EH (cell line): ENCODE results near the gene GGTLC1.
A peak's percentile ranks its signal among the peaks of the same experiment; 100 is the strongest.
"Not testable (repeated sequence)": the region's sequence is repeated elsewhere in the genome, so short reads cannot be mapped to it uniquely, and the experiment has no call there.

ENCODE experiments used
- DNase-seq: peaks from one replicate; pipeline ENCODE4 v3.0.0-alpha.2; 2015; ENCODE audit warnings: low read depth

Gene GGTLC1

DNA sequence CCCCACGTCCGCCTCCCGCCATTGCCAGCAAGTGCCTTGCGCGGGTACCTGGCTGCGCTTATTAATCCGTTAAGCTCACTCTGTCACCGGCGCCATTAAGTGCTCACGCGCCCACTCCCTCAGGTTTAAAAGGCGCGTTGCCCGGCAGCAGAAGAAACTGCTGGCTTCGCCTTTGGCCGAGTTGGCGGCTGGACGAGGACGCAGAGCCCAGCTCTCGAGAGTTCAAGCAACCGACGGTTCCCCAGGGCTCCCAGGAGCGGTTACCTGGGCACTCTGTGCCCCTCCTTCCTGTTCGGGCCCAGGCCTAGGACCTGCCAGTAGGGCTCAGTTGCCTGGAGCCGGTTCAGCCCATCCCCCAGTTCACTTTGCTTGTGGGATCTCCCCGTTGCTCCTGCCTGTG, at the start of gene GGTLC1:
GGTLC1 (minus strand) TSS at position 219 of the 400 bp plus-strand sequence. CDS start 2,168 bp downstream, outside the sequence.
- no peak for DNase-seq

DNA sequence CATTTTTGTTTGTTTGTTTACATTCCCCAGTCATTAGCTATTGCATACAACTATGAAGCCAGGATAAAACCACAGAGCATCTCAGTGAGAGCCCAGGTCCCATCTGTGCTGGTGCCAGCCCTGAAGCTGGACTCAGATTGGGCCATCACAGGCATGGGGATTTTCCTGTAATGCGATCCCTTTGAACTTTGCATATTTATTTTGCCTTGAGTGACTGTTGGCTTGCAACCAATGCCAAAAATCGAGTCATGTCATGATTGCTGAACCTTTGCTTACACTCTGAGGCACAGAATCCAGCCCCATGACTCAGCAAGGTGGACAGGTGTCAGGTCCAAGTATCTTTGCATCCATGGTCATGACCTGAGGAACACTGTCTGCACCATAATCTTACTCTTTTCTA, 46.2 kb upstream of the GGTLC1 start:
- DNase-seq: no peak

DNA sequence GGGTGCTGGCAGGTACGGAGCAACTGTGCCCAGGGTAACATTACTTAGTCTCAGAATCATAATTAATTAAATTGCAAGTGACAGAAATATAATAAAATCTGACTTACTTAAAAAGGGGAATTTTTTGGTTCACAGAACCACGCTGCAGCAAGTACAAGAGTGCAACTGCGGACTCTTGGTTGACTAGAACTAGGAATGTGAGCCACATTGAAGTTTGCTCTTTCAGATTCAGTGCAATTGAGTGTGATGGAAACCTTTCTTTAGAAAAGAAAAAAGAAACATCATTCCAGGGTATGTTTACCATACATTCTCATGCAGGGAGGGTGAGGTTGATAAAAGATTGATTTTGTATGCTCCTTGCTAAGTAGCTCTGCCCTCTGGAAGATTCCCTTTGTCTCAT, 45.0 kb upstream of the GGTLC1 start:
- DNase-seq: no peak

DNA sequence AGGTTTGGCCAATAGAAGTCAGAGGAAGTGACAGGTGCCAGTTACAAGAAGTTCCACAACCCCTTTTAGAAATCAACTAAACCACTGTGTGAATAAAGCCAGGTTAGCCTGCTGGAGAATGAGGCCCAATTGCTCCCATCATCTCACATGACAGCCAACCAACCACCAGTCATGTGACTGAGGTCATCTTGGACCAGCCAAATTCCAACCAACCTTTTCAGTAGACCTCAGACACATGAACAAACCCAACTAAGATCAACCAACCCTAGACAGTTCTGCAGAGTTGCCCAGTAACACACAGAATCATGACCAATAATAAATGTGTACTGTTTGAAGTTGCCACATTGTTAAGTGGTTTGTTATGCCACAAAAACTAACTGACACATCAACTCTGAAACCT, 44.6 kb upstream of the GGTLC1 start:
- no peak for DNase-seq

DNA sequence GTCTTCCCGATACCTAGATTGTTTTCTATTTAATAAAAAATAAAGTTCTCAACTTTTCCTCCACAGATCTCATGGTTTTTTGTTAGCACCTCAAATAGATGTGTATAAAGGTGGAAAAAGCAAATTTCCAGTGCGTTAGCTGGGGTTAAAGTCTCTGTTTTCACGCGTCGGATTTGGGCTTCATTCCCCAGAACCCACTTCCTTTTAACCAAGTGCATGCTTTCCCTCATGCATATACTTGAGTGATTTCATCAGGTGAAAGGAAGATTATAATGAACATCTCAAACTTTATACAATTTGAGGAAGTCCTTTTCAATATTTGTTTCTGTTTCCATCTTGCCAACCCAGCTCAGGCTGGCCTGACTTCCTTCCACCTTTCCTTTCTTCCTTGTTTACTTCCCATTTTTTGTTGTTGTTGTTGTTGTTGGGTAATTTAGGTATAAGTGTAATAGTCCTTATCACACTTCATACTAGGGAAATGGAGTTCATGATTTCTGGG, 43.9 kb upstream of the GGTLC1 start:
- no peak for DNase-seq

DNA sequence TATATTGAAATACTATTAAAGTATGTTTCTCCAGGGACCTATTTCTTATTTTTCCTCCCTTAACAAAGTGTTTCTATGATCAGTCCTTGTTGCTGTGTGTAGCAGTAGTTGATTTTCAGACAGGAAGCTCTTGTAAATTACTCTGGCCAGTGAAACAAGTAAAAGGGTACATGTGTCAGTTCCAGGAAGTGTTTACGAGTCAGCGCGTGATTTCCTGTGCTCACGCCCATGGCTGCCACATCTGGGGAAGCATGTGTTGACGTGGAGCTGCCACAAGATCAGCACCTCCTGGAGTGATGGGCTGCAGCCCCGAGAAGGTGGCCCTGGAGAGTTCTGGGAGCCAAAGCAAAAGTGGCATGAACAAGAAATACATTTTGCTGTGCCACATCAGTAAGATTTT, 38.6 kb upstream of the GGTLC1 start:
- no peak for DNase-seq

DNA sequence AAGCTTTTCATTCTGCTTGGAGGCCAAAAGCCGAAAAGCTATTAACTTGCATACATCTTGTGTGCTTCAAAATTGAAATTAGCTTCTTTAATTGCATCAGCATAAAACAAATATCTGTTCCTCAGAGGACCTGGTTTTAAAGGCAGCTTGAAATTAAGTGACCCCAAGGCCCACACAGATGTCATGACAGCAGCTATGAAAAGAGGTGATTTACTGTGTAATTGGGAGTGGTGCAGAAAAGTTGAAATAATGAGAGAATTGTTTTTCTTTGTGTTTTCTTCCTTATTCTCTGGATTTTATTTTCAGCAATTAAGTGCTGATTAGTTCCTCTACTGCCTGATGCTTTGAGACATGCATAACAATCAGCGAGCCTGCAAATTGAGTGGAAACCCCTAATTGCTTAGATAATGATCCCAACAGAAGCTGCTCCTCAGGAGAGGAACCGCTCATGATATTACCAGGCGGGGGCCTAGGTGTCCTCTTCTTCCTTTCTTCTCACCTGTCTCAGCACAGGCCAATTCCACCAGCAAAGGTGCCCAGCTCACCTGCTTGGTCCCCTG, 34.1 kb upstream of the GGTLC1 start:
- DNase-seq: no peak

DNA sequence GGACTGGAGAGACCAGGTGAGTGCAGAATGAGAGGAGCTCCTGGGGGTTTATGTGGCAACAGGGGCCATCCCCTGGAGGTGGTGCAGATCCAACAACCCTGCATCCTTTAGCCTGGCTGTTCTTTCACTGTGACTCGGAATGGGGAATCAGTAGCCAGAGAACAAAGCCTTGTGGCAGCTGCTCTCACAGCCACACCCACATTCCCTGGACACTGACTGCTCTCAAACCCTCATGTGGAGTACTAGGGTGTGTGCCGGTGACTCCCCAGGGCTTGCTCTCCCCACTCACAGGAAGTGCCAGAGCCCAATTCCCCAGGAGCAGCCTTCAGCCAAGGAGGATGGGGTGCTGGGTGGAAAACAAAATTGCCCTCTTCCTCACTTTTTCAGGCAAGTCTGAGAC, 30.2 kb upstream of the GGTLC1 start:
- no peak for DNase-seq

DNA sequence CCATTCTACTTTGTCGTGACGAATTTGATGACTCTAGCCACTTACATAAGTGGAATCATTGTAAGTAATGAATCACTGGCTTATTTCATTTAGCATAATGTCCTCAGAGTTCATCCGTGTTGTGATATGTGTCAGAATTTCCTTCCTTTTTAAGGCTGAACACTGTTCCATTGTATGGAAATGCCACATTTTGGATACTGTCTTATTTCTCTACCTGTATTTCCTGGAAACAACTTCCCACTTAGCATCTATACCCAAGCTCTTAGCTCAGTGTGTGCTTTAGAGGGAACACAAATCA, 28.8 kb upstream of the GGTLC1 start:
- no peak for DNase-seq

DNA sequence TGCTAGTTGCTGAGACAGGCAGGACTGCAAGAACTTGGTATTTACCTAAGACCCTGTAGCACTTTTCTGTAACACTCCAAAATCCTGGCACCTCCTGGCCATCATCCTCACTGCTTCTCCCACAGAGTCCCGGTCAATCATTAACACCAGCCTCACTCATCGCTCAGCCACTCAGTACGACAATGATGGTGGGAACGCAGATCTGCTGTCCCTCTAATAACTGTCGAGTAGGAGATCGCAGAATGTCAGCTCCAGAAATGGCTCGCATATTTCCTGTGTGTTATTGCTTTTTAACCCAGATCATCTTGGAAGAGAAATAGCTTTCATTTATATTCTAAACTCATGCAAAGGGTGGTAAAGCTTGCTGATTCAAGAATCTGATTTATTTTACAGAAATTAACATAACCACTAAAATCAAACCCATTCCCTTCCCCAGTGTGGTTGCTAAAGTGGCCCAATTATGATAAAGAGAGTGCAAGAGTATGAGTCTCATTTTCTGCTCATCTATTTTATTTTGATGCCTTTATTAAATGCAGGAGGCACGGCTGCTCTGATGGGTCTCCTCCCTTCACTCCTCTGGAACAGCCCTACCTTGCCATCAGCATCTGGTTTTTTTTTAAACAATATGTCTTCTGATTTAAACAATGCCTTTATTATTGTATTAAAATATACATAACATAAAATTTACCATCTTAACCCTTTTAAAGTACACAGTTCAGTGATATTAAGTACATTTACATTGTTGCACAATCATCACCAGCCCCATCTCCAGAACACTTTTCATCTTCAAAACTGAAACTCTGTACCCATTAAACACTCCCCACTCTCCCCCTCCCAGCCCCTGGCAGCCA, 28.3 kb upstream of the GGTLC1 start:
- no peak for DNase-seq

DNA sequence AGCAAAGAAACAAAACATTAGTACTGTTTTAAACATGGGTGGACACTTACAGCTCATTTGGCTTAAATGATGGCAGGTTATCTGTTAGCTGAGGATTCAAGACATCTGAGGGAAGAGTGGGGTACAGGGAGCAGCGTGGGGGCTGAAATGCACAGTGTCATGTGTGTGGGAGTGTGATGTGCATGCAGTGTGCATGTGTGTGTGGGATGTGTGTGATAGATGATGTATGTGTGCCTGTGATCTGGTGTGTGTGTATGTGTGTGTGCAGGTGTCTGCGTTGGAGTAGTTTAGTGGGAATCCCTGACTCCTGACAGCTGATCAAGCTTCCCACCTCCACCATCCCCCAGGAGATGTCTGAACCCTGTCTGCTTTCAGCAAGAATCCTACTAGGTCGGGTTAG, 25.4 kb upstream of the GGTLC1 start:
- DNase-seq: no peak

DNA sequence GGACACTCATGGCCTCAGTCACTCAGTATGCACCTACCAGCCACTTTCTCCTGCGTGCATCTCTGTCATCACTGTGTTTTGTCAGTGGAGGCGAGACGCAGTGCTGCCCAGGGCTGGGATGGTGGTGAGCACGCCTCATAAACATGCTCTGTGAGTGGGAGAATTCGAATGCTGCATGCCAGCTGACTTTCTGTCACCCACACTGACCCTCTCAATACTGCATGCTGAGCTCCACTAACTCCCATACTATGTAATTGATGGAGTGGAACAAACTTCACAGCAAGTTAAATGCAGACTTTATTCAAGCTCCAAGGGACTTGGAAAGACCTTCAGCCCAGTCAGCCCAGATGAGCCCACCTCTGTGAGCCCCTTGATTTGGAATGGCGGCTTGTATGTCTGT, 22.7 kb upstream of the GGTLC1 start:
- DNase-seq: no peak

DNA sequence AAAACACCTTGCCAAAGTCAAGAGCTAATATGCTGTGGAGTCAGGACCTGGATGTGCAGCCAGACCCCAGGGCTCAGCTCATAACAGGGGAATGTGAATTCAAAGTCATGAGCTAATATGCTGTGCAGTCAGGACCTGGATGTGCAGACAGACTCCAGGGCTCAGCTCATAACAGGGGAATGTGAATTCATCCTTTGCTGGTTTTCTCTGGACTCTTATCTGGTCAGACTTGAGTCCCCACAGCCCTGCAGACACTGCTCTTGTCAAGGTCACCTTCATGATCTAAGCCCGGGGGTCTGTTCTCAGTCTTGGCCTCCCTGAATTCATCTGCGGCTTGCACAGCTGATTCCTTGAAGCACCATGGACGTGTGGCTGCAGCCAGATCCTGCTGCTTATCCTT, 19.2 kb upstream of the GGTLC1 start:
- DNase-seq: no peak

DNA sequence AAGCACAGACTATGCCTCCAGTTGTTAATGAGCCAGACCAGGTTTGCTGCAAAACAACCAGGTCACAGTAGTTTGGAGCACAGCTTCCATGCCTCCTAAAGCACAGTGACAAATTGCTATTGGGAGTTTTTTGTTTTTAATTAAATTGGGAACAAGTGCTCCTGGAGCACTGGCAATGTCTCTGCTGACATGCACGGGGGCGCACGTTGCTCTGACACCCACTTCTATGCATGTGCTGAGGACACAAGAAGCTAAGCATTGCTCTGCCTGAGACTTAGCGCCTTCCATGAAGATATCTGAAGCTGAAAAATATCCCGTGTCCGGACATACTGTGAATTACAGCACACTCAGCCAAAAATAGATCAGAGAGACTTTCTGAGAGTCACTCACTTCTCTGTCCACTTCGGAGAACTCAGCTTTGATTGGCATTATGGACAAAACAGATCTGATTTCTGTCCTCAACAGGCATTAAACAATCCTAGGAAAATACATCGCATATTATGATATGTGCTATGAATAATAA, 18.6 kb upstream of the GGTLC1 start:
- DNase-seq: no peak

DNA sequence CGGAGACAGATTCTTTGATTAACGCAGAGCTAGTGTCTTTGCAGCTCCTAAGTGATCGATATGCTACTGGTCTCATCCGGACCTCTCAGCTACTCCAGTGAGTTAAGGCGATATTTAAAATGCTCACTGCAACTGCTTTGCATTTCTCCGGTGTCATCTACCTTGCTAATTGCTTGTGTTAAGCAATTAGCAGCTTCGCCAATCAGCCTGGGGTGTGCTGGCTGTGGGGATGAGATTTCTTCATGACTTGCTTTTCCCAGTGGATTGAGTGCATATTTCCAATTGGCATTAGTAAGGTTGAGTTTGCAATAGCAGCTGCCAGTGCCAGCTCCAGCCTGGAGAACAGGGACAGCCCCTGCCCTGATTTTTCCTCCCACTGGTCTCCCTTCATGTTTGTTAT, 18.0 kb upstream of the GGTLC1 start:
- DNase-seq: no peak

DNA sequence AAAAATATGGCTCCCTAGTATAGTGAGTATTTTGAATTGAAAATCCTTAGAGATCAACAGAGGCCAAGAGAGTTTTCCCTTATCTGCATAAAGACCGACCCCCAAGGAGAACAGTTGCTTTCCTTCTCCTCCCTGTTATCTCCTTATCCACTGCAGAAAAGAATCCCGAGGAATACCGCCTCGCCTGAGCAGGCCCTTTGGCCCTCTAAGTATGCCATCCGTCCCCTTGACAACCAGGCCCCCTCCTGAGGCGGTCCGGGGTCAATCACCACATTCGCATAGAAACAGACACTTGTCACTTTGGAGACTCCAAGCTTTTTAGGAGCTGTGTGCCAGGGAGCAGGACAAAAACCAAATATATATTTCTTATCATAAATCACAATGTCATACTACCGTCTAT, 15.9 kb upstream of the GGTLC1 start:
- no peak for DNase-seq

DNA sequence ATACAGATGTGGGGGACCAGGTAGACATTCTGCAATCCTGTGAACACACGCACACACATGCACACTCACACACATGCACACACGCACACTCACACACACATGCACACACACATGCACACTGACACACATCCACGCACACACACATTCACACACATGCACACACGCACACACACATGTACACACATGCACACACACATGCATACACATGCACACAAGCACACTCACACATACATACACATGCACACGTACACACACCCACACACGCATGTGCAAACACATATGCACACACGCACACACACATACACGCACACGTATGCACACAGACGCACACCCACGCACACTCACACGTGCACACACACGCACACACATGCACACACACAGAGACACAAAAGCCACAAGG, 14.3 kb upstream of the GGTLC1 start:
- no peak for DNase-seq

DNA sequence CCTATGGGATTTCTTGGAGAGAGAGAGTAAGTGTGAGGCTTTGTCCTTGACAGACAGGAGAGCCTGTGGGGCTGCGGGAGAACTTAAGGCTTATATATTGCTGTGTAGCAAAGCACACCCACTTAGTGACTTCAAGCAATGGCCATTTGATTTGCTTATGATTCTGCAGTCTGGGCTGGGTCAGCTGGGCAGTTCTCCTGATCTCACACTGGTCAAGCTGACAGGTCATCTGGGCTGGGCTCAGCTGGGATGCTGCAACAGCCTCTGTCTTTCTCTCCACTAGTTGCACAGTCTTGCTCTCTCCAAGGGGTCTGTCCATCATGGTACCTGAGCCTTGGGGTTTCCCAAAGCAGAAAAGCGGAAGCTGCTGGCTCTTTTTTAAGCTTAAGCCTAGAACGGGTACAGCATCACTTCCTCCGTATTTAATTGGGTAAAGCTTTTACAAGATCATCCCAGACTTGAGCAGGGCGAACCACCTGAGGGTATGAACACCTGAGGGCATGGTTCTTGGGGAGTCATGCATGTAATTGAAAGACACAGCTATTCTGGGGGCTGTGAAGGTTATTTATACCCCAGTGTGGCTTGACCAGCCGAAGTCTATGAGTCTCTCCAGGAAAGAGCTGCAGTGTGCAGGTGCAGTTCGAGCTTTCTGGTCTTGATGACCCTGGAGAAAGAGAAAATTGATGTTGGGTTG, 13.3 kb upstream of the GGTLC1 start:
- no peak for DNase-seq

DNA sequence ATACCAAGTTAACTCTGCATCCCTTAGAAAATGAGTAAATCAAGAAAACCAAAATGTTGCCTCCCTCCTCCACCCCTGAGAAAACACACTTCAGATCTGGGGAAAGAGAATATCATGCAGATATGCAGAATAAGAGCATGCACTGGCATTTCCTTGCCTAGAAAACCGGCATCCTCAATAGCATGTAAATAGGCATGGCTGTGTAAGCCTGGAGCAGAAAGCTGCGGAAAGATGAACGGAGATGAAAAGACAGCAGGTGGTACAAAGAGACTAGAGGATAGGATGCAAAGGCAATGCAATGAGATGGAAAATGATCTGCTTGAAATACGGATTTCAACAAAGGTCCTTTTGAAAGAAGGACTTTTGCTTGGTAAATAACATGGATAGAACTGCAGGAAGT, 10.3 kb upstream of the GGTLC1 start:
- DNase-seq: no peak

DNA sequence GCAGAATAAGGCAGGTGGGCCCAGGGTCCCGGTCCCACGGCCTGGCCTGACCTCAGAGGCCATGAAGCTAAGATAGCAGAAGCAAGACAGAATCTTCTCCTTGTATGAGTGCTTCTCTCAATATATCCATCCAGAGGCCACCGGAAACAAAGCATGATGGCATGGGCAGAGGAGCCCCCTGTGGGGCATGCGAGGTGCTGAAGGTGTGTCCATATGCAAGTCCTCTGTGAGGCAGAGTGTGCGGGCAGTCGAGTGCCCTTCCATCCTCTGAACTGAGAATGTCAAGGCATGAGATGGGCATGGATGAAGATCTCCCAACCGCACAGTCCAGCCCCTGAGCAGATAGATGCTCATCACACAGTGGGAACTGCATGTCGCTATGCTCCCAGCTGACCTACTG, 9.8 kb upstream of the GGTLC1 start:
- DNase-seq: no peak

DNA sequence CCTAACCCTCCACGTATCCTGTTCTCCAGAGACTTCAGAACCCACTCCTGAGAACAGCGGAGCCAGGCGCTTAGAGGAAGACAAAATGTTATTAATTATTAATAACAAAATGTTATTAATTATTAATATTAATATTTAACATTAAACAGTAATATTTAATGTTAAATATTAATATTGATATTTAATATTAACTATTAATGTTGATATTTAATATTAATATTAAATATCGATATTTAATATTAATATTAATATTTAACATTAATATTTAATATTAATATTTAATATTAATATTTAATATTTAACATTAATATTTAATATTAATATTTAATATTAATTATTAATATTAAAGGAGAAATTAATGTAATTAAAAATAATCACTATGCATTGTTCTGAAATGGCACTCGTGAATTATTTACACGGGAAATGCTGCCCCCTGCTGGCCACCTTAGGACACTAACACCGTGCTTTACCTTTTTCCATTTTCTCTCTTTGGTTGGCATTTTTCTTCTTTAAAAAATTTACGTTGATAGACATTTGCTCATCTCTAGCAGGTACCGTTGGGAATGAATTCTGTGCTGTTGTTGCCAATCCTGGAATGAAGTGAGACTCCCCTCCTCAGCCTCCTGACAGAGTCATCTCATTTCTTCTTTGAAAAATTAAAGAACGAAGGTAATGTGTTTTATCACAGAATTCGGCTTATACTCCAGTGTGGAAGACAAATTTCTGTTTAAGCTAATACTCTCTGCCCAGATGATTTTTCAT, 7.5 kb upstream of the GGTLC1 start:
- peak; percentile 49 for DNase-seq

DNA sequence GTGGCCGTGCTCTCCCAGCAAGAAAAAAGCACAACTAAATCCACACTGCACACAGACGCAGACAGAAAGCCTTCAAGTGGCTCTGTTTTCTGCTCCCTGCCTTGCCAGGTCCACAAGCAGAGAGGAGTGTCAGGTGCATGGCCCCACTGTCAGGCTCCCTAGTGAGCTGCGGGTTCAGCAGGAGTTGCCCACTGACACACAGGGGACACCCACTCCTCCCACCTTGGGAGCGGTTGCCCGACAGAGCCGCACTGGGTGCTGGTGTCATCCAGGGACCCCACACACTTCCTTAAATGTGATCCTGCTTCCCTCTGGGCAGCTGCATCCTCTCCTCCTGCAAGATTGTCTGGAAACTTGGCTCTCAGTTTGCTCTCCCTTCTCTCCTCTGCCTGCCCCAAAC, 6.7 kb upstream of the GGTLC1 start:
- not testable (repeated sequence) for DNase-seq
